RPMI8226 (cell line): Measurements from ENCODE around the gene SCUBE1.

Experiments
- DNase-seq: peaks from one replicate; pipeline ENCODE4 v3.0.0-alpha.2; 2015

The SCUBE1 gene

DNA sequence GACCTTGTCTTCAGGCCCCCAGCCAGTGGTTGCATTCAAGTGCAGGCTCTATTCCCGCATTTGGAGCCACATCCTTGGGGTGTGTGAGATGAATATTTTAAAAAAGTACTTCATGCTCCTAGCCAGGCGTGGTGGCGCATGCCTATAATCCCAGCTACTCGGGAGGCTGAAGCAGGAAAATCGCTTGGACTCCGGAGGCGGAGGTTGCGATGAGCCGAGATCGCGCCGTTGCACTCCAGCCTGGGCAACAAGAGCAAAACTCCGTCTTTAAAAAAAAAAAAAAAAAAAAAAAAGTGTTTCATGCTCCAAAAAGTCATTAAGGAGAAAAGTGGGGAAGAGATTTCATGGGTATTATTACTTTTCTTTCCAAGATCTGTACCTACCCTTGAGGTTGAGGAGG, 18.0 kb downstream of the SCUBE1 start:
- no peak for DNase-seq

- no peak for DNase-seq
These were observed 21.9 kb downstream of the SCUBE1 start for GRCh38 chr22:43320943-43321900.

GRCh38 chr22:43319661-43320486, 23.3 kb downstream of the SCUBE1 start:
- DNase-seq = no peak

GRCh38 chr22:43317239-43317638, 25.9 kb downstream of the SCUBE1 start:
- no peak for DNase-seq

- DNase-seq = no peak
These were observed 27.4 kb downstream of the SCUBE1 start for GRCh38 chr22:43315687-43316217.

- DNase-seq = no peak
These were observed 28.6 kb downstream of the SCUBE1 start for GRCh38 chr22:43314611-43315010.

DNA sequence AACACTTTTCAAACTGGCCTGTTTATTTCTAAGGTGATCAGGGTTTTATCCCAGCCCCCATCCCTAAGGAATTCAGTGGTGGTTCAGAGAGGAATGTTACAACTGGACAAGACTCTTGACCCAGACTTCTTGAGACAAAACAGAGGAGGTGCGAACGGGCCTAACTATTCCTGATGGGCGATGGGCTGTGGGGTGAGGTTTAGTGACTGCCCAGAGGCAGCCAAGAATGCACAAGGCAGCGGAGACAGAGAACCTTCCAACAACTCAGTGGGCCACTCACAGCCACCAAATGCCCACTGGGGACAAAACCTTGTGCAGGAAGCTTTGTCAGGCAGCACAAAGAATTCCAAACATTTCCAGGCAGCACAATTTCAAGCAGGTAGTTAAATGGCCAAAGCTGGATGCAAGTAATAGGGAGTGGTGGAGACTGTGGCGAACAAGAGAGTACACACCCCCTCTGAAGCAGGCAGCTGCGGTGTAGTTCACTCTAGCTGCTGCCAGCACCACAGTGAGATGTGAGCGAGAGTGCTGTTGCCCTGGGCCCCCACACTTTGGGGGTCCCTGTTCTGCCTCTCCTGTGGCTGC, 29.2 kb downstream of the SCUBE1 start:
- DNase-seq = no peak

DNA sequence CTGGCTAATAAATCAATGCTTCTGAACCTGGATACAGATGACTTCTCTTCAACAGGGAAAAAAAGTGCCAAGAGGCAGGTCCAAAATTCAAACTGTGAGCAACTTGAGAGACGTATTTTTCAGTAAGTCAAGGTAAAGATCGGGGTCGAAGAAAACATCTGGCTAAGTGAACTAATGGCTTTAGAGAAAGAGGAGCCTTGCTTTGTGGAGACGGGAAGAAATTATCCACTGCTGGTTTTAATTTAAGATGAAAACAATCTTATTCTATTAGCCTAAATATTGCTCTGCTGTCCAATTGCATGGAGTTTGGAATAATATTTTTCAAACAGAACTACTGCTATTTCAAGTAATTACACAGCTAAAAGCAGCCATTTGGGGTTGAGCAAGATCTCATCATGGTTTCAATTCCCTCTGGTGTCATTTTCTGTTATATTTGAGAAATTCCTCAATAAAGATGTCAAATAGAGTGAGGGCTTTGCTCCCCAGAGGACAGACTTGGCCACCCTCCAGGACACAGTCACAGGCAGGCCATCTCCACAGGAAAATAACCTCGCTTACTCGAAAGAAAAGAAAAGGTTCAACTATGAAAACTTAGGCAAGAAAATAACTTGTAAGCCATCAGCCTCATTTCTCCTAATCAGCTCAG, 29.8 kb downstream of the SCUBE1 start:
- peak; percentile 26 for DNase-seq

DNA sequence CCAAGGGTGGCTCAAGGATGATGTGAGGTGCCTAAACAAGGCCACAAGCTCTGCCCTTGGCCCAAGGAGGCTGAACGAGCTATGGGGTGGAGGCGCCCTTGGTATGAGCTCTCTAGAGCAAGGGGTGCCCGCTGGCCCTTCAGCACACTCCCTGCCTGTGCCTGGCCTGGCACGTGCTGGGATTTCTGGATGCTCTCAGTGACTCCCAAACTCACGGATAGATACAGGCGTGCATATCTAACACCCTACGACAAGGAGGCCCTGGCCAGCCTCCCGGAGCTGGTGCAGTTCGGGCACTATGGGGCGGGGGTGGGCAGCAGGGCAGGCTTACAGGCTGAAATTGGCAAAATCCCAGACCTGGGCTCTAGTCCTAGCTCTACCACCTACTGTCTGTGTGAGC, 30.6 kb downstream of the SCUBE1 start:
- DNase-seq = no peak

GRCh38 chr22:43310798-43311197, 32.4 kb downstream of the SCUBE1 start:
- DNase-seq = no peak

- no peak for DNase-seq
These were observed 32.9 kb downstream of the SCUBE1 start for GRCh38 chr22:43310311-43310710.

GRCh38 chr22:43308836-43309235, 34.3 kb downstream of the SCUBE1 start:
- DNase-seq = no peak

DNA sequence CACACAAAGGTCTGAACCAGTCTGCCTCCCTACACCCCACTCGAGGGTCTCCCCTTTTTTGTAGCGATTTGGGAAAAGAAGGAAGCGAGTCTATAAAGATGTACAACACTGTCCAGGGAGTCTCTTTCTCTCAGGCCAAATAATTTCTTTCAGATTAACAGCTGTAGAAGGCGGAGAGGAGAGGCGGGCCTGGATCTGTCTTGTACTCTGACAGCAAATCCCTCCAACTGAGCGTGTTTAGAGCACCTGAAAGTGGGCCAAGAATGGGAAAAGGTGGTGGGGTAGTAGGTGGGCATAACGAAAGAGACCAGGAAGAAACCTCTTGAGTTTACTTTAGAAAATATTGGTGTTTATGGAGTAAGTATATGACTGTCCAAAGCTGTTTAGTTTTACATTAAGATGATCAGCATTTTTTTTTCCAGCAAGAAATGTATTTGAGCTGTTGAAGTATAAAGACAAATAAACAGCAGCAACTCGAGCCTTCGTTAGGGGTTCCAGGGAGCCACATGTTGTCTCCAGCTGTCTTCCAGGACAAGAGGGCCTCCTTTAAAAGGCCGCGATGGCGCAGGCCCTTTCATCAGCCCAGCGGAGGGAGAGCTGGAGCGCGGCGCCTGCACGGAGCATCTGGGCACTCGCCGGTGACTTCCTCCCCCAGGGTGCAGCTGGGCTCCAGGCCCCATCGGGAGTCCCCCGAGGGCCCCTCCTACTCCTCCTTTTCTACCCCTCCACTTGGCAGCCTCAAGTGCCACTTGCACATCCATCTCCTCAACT, 34.9 kb downstream of the SCUBE1 start:
- DNase-seq = no peak

GRCh38 chr22:43305806-43306205, 37.4 kb downstream of the SCUBE1 start:
- no peak for DNase-seq

GRCh38 chr22:43304831-43305590, 38.2 kb downstream of the SCUBE1 start:
- no peak for DNase-seq

GRCh38 chr22:43303751-43304150, 39.4 kb downstream of the SCUBE1 start:
- no peak for DNase-seq

DNA sequence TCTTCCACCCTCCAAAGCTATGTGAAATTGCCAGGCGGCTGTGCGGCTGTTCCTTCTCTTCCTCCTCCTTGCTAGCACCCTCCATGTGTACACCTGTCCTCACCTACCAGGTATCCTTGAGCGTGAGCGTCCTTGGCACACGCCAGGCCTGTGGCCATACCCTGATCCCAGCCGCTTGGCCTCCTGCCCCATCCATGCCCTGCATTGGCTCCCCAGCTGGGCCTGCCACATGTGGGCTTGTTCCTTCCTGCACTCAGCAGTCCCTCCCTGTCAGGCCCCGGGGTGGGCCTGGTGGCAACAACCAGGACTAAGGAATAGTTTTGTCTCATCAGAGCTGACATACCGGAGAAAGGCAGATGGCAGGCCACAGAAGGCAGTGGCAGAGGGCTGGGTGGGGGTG, 40.0 kb downstream of the SCUBE1 start:
- no peak for DNase-seq

DNA sequence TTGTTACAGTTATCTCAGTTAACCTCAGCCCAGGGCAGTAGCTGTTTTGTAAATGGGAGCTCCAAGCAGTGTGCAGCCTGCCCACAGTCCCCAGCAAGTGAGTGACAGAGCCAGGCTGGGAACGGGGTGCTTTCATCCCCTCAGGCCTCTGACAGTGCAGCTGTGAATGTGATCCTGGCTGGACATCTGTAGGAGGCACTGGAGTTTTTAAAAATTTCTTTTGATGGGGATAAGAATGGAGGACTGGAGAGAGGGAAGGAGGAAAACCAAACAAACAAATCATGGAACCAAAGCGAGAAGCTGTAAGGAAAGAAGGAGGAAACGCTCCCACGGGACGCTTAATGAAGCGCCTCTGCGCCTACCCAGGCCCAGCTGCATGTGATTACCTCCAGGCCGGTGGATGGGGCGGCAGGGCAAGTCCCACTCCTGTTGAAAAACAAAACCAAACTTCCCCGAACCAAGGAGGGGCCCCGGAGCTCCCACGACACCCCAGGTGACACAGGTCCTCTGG, 40.6 kb downstream of the SCUBE1 start:
- no peak for DNase-seq

DNA sequence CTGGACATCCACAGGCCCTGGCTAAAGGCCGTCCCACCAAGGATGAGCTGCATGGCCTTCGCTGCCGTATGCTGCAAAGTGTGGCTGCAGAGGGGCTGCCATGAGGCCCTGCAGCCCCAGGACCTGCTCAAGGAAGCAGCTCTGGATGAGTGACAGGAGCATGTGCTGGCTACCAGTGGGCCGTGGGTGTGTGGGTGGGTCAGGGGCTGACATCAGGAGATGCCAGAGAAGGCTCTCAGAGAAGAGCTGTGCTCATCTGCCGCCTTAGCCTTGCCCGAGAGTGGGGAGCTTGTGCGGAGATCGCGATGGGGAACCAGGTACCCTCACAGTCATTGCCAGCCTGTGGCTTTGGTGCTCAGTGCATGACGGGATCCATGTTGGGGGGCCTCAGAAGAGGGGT, 41.3 kb downstream of the SCUBE1 start:
- DNase-seq = no peak

- DNase-seq = no peak
These were observed 42.1 kb downstream of the SCUBE1 start for GRCh38 chr22:43300891-43301676.
